Measurements from ENCODE around the gene PIGZ.
"Not testable (repeated sequence)": the region's sequence is repeated elsewhere in the genome, so short reads cannot be mapped to it uniquely, and the experiment has no call there.

PIGZ gene

DNA sequence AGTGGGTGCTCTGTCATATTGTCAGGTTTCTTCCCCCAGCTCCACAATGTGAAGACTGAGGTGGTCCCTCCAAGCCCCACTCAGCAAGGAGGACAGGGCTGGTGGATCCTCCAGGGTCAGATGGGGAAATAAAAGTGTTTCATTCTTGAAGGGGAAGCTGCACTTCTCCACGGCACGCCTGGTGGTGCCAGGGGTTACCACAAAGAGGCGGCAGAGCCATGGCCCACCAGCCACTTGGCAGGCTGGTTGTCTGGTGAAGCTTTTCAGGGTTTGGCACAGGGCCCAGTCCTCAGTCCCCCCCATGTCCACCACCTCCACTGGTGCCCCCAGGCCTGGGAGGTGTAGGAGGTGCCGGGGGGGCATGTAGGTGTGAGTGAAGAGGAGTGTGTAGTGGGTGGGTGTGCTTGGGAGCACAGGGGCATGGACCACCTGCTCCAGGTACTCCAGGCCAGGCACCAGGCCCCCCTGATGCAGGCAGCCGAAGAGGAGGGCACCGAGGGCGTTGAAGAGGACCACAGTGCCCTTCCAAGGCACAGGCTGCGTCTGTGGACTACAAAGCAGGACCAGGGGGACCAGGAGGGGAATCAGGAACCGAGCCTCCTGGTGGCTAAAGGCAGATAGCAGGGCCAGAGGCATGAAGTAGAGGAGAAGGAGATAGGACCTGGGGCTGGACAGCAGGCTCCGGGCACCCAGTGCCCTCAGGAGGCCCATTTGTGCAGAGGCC, 21.3 kb downstream of the PIGZ start:
- no peak for DNase-seq (ENCODE audit: extremely low read depth, low read depth)
- TF ChIP-seq CTCF (IDR thresholded peaks at IDR 0.05; ENCODE audit: low read depth, low read length) = no peak; the same call in 1 of the 2 replicates

GRCh38 chr3:196944037-196944790, 24.4 kb downstream of the PIGZ start:
- DNase-seq (ENCODE audit: extremely low read depth, low read depth) = not testable (repeated sequence)

DNA sequence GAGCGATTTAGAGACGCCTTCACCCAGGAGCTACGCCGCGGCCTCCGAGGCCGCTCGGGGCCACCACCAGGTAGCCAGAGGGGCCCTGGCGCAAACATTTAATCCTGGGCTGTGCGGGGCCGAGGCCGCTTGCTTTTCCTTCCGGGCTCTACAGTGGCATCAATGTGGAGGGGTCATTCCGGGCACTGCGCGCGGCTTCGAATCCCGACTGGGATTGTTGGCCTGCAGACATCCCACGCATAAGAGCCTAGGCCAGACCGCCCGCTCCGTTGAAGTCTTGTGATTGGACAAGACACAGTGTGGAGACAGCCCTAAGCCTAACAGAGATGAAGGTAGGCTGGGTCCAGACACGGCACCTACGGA, 25.7 kb downstream of the PIGZ start:
- DNase-seq (ENCODE audit: extremely low read depth, low read depth) = no peak

DNA sequence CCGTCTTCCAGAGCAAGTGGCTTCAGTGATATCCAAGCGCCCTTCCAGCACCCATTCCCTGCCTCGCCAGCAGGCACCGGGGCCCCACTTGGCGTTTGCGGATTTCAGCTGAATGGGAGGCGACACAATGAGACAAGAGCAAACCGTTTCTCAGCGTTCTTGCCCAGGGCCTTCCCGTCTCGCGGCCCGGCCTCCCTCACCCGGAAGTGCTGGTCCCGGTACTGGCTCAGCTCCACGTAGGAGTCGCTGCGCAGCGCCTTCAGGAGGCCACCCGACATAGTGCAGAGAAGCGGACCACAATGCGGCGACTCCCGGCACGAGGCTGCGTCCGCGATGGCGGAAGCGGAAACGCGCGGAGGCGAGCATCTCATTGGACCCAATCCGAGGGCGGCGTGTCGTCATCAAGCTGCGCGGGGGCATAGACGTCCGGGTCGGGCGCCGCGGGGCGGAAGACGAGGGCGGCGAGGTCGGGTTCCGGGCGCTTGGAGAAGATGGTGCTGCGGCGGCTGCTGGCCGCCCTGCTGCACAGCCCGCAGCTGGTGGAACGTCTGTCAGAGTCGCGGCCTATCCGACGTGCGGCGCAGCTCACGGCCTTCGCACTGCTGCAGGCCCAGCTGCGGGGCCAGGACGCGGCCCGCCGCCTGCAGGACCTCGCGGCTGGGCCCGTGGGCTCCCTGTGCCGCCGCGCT, 26.3 kb downstream of the PIGZ start, which contains the start of gene NCBP2:
TSS of gene NCBP2 (minus strand) at position 303 of the 689 bp plus-strand sequence. CDS start at position 278, 25 bp downstream.
- peak; percentile 94 for DNase-seq (ENCODE audit: extremely low read depth, low read depth)
- peak; percentile 68 for TF ChIP-seq CTCF (IDR thresholded peaks at IDR 0.05; ENCODE audit: low read depth, low read length)

More for the DNA sequence above, 25.7 kb downstream of the PIGZ start:
- TF ChIP-seq CTCF (IDR thresholded peaks at IDR 0.05; ENCODE audit: low read depth, low read length) = no peak

- DNase-seq (ENCODE audit: extremely low read depth, low read depth) = peak; percentile 10
- no peak for TF ChIP-seq CTCF (IDR thresholded peaks at IDR 0.05; ENCODE audit: low read depth, low read length)
Measured at GRCh38 chr3:196941729-196942225, 26.9 kb downstream of the PIGZ start.

DNA sequence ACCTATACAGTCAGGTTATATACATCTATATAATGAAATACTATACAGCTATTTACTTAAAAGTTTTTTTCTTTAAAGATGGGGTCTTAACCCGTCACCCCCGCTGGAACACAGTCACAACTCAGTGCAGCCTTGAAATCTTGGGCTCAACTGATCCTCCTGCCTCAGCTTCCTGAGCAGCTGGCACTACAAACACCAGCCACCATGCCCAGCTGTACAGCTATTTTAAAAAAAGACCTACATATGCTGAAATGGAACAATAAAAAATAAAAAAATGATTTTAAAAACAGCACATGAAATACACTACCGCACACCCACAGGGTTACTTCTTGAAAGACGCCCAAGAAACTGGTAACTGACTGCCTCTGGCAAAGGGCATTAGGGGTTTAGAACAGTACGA, 30.1 kb downstream of the PIGZ start:
- TF ChIP-seq CTCF (IDR thresholded peaks at IDR 0.05; ENCODE audit: low read depth, low read length) = no peak
- no peak for DNase-seq (ENCODE audit: extremely low read depth, low read depth)

DNA sequence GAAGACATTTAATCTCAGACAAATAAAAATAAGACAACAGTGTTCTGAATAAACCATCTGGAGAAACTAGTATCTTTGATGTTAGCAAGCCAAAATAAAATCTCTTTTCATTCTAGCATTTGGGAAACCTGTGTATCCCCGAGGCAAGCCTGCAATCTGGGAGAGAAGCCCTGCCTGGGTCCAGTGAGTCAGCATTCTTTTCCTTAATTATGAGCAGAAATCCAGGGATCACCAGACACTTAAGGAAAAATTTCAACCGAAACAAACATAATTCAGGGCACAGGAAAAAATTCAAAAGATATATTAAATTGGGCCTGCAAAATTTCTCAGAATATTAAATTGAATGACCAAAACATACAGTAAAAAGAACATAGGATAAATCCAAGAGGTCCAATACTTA, 30.5 kb downstream of the PIGZ start:
- no peak for DNase-seq (ENCODE audit: extremely low read depth, low read depth)
- no peak for TF ChIP-seq CTCF (IDR thresholded peaks at IDR 0.05; ENCODE audit: low read depth, low read length)

All from AG09319 (cell line).